A549 (cell line): ENCODE measurements around the gene PLPP3.

Experiments
- CHD4 ChIP-seq: fragments of 200-600 bp; sonication (generic); IDR thresholded peaks from 2 replicates; pipeline ENCODE4 v1.6.1; 2016; ENCODE audit warnings: antibody characterized with exemption, mild to moderate bottlenecking, borderline replicate concordance
- HDAC2 ChIP-seq: fragments of 200-600 bp; sonication (generic); IDR thresholded peaks from 2 replicates; pipeline ENCODE4 v1.6.1; 2016
- HOXB5 ChIP-seq: fragments of 250-450 bp; sonication (Bioruptor Pico); IDR thresholded peaks from 2 replicates; pipeline ENCODE4 v1.5.0; 2020; ENCODE audit warnings: mild to moderate bottlenecking, moderate library complexity
- JUN ChIP-seq, 2 experiments: fragments of >200 bp; sonication (Bioruptor Twin); formaldehyde crosslinking; IDR thresholded peaks; 2 replicates in 1 of 2; 3 replicates in 1 of 2; pipeline ENCODE4 v1.6.1; 2016 to 2017
- KDM1A ChIP-seq: fragments of 200-600 bp; sonication (generic); IDR thresholded peaks from 2 replicates; pipeline ENCODE4 v1.6.1; 2016; ENCODE audit warnings: low read depth, mild to moderate bottlenecking
- NPAS2 ChIP-seq: fragments of 250-450 bp; sonication (Bioruptor Pico); IDR thresholded peaks from 2 replicates; pipeline ENCODE4 v1.8.0; 2022; ENCODE audit warnings: mild to moderate bottlenecking, moderate library complexity, borderline replicate concordance
- PHF8 ChIP-seq: fragments of 200-600 bp; sonication (generic); IDR thresholded peaks from 2 replicates; pipeline ENCODE4 v1.6.1; 2016; ENCODE audit warnings: low read depth, mild to moderate bottlenecking, antibody characterized with exemption, moderate library complexity, borderline replicate concordance
- POLR2A ChIP-seq: IDR thresholded peaks from 2 replicates; pipeline ENCODE4 v1.6.1; 2012; ENCODE audit warnings: mild to moderate bottlenecking, low read length
- RARB ChIP-seq: fragments of 250-450 bp; sonication (Bioruptor Pico); IDR thresholded peaks from 2 replicates; pipeline ENCODE4 v1.8.0; 2021; ENCODE audit warnings: mild to moderate bottlenecking, moderate library complexity
- SMC3 ChIP-seq: fragments of >200 bp; sonication (Bioruptor Twin); formaldehyde crosslinking; IDR thresholded peaks from 3 replicates; pipeline ENCODE4 v1.6.1; 2018; ENCODE audit warnings: inconsistent platforms
- SREBF2 ChIP-seq: fragments of 450-650 bp; IDR thresholded peaks from 2 replicates; pipeline ENCODE4 v1.6.1; 2014; ENCODE audit warnings: mild to moderate bottlenecking, moderate library complexity
- TF ChIP-seq, protein P1 (sequence below): fragments of 450-650 bp; IDR thresholded peaks from 2 replicates; pipeline ENCODE4 v1.6.1; 2014; ENCODE audit warnings: antibody characterized with exemption
- TF ChIP-seq, protein P2 (sequence below): fragments of >200 bp; sonication (Bioruptor Twin); formaldehyde crosslinking; IDR thresholded peaks from 3 replicates; pipeline ENCODE4 v1.5.1; 2016
- TF ChIP-seq, protein P3 (sequence below): IDR thresholded peaks from 2 replicates; pipeline ENCODE4 v1.6.1; 2012

DNA sequence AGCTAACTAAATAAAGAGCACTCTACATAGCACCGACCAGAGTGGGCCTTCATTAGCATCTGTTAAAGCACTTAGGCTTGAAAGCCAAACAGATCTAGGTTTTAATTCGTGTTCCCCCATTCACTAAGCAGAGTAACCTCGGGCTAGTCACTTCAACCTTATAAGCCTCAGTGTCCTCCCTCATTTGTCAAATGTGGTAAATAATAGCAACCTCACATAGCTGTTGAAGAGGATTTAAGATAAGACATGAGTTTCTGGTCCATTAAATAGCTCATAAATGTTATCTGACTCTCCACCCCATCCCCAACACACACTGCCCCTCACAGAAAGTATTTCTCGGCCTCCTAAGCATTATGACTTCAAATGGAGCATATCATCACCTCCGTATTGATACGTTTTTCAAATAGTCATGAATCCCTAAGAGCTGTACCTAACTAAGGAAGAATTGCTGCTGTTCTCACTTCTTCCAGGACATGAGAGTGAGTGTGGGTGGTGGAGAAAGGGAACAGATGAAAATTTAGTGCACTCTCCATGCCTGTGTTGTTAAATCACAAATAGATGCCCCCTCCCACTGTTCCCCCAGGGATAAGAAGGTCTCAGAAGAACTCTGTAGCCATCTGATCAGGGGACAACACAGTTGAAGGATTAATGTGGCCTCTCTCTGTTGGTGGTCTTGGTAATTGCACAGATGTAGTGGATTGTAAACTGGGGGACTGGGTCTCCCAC lies 47.6 kb downstream of the PLPP3 start:
- TF ChIP-seq CHD4, result no peak
- no peak for TF ChIP-seq RARB (CRISPR knock-in tag)
- TF ChIP-seq PHF8, result no peak
- TF ChIP-seq, protein P1, sequence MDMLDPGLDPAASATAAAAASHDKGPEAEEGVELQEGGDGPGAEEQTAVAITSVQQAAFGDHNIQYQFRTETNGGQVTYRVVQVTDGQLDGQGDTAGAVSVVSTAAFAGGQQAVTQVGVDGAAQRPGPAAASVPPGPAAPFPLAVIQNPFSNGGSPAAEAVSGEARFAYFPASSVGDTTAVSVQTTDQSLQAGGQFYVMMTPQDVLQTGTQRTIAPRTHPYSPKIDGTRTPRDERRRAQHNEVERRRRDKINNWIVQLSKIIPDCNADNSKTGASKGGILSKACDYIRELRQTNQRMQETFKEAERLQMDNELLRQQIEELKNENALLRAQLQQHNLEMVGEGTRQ, result no peak
- TF ChIP-seq KDM1A, result no peak
- no peak for TF ChIP-seq HOXB5
- no peak for TF ChIP-seq SMC3
- TF ChIP-seq HDAC2, result no peak
- TF ChIP-seq, protein P2, sequence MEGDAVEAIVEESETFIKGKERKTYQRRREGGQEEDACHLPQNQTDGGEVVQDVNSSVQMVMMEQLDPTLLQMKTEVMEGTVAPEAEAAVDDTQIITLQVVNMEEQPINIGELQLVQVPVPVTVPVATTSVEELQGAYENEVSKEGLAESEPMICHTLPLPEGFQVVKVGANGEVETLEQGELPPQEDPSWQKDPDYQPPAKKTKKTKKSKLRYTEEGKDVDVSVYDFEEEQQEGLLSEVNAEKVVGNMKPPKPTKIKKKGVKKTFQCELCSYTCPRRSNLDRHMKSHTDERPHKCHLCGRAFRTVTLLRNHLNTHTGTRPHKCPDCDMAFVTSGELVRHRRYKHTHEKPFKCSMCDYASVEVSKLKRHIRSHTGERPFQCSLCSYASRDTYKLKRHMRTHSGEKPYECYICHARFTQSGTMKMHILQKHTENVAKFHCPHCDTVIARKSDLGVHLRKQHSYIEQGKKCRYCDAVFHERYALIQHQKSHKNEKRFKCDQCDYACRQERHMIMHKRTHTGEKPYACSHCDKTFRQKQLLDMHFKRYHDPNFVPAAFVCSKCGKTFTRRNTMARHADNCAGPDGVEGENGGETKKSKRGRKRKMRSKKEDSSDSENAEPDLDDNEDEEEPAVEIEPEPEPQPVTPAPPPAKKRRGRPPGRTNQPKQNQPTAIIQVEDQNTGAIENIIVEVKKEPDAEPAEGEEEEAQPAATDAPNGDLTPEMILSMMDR, result no peak
- no peak for TF ChIP-seq JUN (IDR thresholded peaks at IDR 0.05)
- no peak for TF ChIP-seq SREBF2
- no peak for TF ChIP-seq POLR2A
- no peak for TF ChIP-seq NPAS2 (CRISPR knock-in tag)
- TF ChIP-seq, protein P3, sequence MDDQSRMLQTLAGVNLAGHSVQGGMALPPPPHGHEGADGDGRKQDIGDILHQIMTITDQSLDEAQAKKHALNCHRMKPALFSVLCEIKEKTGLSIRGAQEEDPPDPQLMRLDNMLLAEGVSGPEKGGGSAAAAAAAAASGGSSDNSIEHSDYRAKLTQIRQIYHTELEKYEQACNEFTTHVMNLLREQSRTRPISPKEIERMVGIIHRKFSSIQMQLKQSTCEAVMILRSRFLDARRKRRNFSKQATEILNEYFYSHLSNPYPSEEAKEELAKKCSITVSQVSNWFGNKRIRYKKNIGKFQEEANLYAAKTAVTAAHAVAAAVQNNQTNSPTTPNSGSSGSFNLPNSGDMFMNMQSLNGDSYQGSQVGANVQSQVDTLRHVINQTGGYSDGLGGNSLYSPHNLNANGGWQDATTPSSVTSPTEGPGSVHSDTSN, result no peak
